Aorta (tissue), 5 donors: ENCODE measurements around the gene NOXRED1. TPM values are rescaled to one million over a fixed set of nuclear protein-coding genes. Genes with fewer than 3 reads are reported as not detected.
A peak's percentile ranks its signal among the peaks of the same experiment; 100 is the strongest.

Experiments
- ATAC-seq: fragments of 200-7000 bp; cut with Tn5 transposase; one replicate; pipeline ENCODE4 v1.9.1; 2022; ENCODE audit warnings: moderate library complexity; ENCODE audit not compliant: low FRiP score
- DNase-seq, 2 donors: peaks; one replicate each; pipeline ENCODE4 v3.0.0-alpha.2; 2020
- H3K27ac ChIP-seq, 2 donors: one replicate each; pipeline ENCODE4 v1.5.1; 2013; ENCODE audit warnings: low read length in 2 of 2, mild to moderate bottlenecking in 2 of 2, moderate library complexity in 2 of 2, control low read depth in 1 of 2, inconsistent platforms in 1 of 2, low read depth in 1 of 2
- H3K27me3 ChIP-seq, 2 donors: one replicate each; pipeline ENCODE4 v1.6.1; 2013; ENCODE audit warnings: control low read depth in 1 of 2, low read length in 1 of 2, mild to moderate bottlenecking in 1 of 2, moderate library complexity in 1 of 2; ENCODE audit not compliant: insufficient read depth in 2 of 2, control insufficient read depth in 1 of 2
- H3K36me3 ChIP-seq, 2 donors: one replicate each; pipeline ENCODE4 v1.6.1; 2013; ENCODE audit warnings: control low read depth in 1 of 2, low read length in 1 of 2, mild to moderate bottlenecking in 1 of 2; ENCODE audit not compliant: insufficient read depth in 2 of 2, control insufficient read depth in 1 of 2
- H3K4me1 ChIP-seq, 2 donors: one replicate each; pipeline ENCODE4 v1.6.1; 2013; ENCODE audit warnings: low read length in 2 of 2, control low read depth in 1 of 2, mild to moderate bottlenecking in 1 of 2, moderate library complexity in 1 of 2; ENCODE audit not compliant: insufficient read depth in 2 of 2, control insufficient read depth in 1 of 2
- H3K4me3 ChIP-seq, 2 donors: one replicate each; pipeline ENCODE4 v1.5.1; 2013; ENCODE audit warnings: low read length in 2 of 2, control low read depth in 1 of 2, mild to moderate bottlenecking in 1 of 2
- H3K9me3 ChIP-seq: one replicate; pipeline ENCODE4 v1.6.1; 2013; ENCODE audit warnings: mild to moderate bottlenecking, low read length; ENCODE audit not compliant: control insufficient read depth
- WGBS, 2 donors: extraction: QIAGEN DNeasy Blood & Tissue Kit; methylation state at CpG; one replicate each; pipeline ENCODE4 v1.1.7; 2013; 5-methylcytosine and 5-hydroxymethylcytosine counted together
- intact Hi-C, 2 donors: fragments of 100-400 bp; cut with DNase I; formaldehyde crosslinking; loops; one replicate each; pipeline versions ENCODE4 v1.14.2 to v1.15.0; 2022
- long read RNA-seq, 2 donors: library from polyadenylated mRNA; unstranded; transcript quantifications; one replicate each; pipeline ENCODE4 v2.0.0, GENCODE V29; 2020 to 2021
- polyA plus RNA-seq, 2 donors: library from polyadenylated mRNA; stranded (reverse); fragments of 200-250 nt; gene quantifications; one replicate each; pipeline ENCODE4 v1.2.3, GENCODE V29; 2013
- total RNA-seq, 2 donors: library from RNA; stranded (reverse); fragmentation: NEBNext Ultra II Directional; extraction: Animal tissue kit (Norgen Biotek cat#: 25700); gene quantifications; one replicate each; pipeline ENCODE4 v1.2.1, GENCODE V29; 2021
- donor health status: healthy with polysubstance abuse.
- donor health status: Bipolar disorder and iron deficiency.
- donor health status: DM: no; HTN: no; CAD: no.
- donor health status: DM: no; HTN: no; CAD: no.
- donor health status: DM: yes; HTN: yes; CAD: no.

Gene NOXRED1
- total RNA-seq (1 to 10 TPM in 1 of 2 donors, under 1 TPM in 1; 0.32 to 1.0 TPM), polyA plus RNA-seq (under 1 TPM in 1 of 2 donors, not detected in 1; 0.13 TPM)
- long read RNA-seq, donor 1 = 0 reads
- long read RNA-seq, donor 2, partial matches to known transcripts = 0 of 2 reads
- long read RNA-seq, donor 2, other reads (novel, unspliced or antisense) = 2 of 2 reads

GRCh38 chr14:77423423-77423822 lies at the start of gene NOXRED1:
Gene NOXRED1 (minus strand): TSS chr14:77423523. CDS start chr14:77422889, 634 bp downstream.
- 98 to 100% methylated on average over 1 of the region's 1 CpG for WGBS, 2 donors
- ATAC-seq = no peak
- Histone ChIP-seq H3K27ac (no peak within 1 kb of the TSS), H3K4me3 (no peak within 1 kb of the TSS), H3K9me3 (peaks cover 4% of the 10 kb centered on the region), H3K27me3 (no peaks in the 10 kb centered on the region), H3K36me3 (peaks cover 17 to 20% of the 10 kb centered on the region in 2 donors), H3K4me1 (no peaks in the 10 kb centered on the region)
- intact Hi-C loops = no loop called here
- DNase-seq = no peak

- DNase-seq = no peak
- ATAC-seq = no peak
- H3K9me3 ChIP-seq = no peaks in the 10 kb centered on the region
- WGBS, 2 donors = 65 to 82% methylated on average over 5 of the region's 5 CpGs
- H3K27me3 ChIP-seq = no peaks in the 10 kb centered on the region
- intact Hi-C loops = no loop called here
- H3K4me1 ChIP-seq = no peaks in the 10 kb centered on the region
- no peak overlapping the region for H3K4me3 ChIP-seq
- H3K27ac ChIP-seq = no peak overlapping the region
- H3K36me3 ChIP-seq = peaks cover 7 to 12% of the 10 kb centered on the region in 2 donors
These were observed 47.0 kb upstream of the NOXRED1 start for GRCh38 chr14:77470224-77470870.

GRCh38 chr14:77469539-77469938 lies 46.2 kb upstream of the NOXRED1 start:
- no peak for ATAC-seq
- H3K36me3 ChIP-seq = peaks cover 9 to 12% of the 10 kb centered on the region in 2 donors
- no peak overlapping the region for H3K27ac ChIP-seq
- no peaks in the 10 kb centered on the region for H3K9me3 ChIP-seq
- WGBS, 2 donors = 91 to 97% methylated on average over 1 of the region's 1 CpG
- H3K4me3 ChIP-seq = no peak overlapping the region
- no peaks in the 10 kb centered on the region for H3K27me3 ChIP-seq
- no peak for DNase-seq
- no peaks in the 10 kb centered on the region for H3K4me1 ChIP-seq
- intact Hi-C loops = no loop called here

GRCh38 chr14:77469067-77469505 lies 45.8 kb upstream of the NOXRED1 start:
- intact Hi-C loops = no loop called here
- H3K27me3 ChIP-seq = no peaks in the 10 kb centered on the region
- H3K27ac ChIP-seq = no peak overlapping the region
- WGBS, 2 donors = 85 to 90% methylated on average over 14 of the region's 14 CpGs
- no peak overlapping the region for H3K4me3 ChIP-seq
- no peak for DNase-seq
- H3K36me3 ChIP-seq = peaks cover 9 to 12% of the 10 kb centered on the region in 2 donors
- H3K4me1 ChIP-seq = no peaks in the 10 kb centered on the region
- H3K9me3 ChIP-seq = no peaks in the 10 kb centered on the region
- ATAC-seq = no peak

- intact Hi-C loops = no loop called here
- Histone ChIP-seq H3K36me3 (peaks cover 11 to 15% of the 10 kb centered on the region in 2 donors), H3K27ac (no peak overlapping the region), H3K4me3 (no peak overlapping the region), H3K4me1 (no peaks in the 10 kb centered on the region), H3K27me3 (no peaks in the 10 kb centered on the region), H3K9me3 (no peaks in the 10 kb centered on the region)
- ATAC-seq = no peak
- DNase-seq = no peak
- 83 to 86% methylated on average over 5 of the region's 5 CpGs for WGBS, 2 donors
These were observed 44.5 kb upstream of the NOXRED1 start for GRCh38 chr14:77467801-77468200.

- WGBS, 2 donors = 30 to 34% methylated on average over 13 of the region's 13 CpGs
- intact Hi-C loops = loop anchor here (2.0 to 10.0 kb wide), 6 partner anchors 88 to 248 kb away; partner anchors contain the start of genes GSTZ1 (in 2 of the 2), POMT2 (in 2 of the 2), SPTLC2 (in 2 of the 2) and ALKBH1 (in 1 of the 2)
- H3K4me1 ChIP-seq = no peaks in the 10 kb centered on the region
- peaks cover 6 to 7% of the 10 kb centered on the region in 2 donors for H3K36me3 ChIP-seq
- H3K9me3 ChIP-seq = no peaks in the 10 kb centered on the region
- DNase-seq (peak in 1 of 2 donors; percentile 60), ATAC-seq (no peak)
- H3K27me3 ChIP-seq = no peaks in the 10 kb centered on the region
- H3K4me3 ChIP-seq = peak overlapping the region; percentile 70 to 89
- no peak overlapping the region for H3K27ac ChIP-seq
These were observed 35.9 kb upstream of the NOXRED1 start for GRCh38 chr14:77459072-77459723.

GRCh38 chr14:77458249-77458950 lies 35.1 kb upstream of the NOXRED1 start:
- intact Hi-C loops = loop anchor here (1.0 to 10.0 kb wide), 7 partner anchors 89 to 249 kb away; partner anchors contain the start of genes GSTZ1 (in 2 of the 2), POMT2 (in 2 of the 2), SPTLC2 (in 2 of the 2) and ALKBH1 (in 1 of the 2)
- no peak for DNase-seq
- peak overlapping the region; percentile 70 to 89 for H3K4me3 ChIP-seq
- H3K36me3 ChIP-seq = peaks cover 5 to 6% of the 10 kb centered on the region in 2 donors
- H3K27me3 ChIP-seq = no peaks in the 10 kb centered on the region
- H3K4me1 ChIP-seq = no peaks in the 10 kb centered on the region
- 0 to 1% methylated on average over 29 of the region's 29 CpGs for WGBS, 2 donors
- H3K9me3 ChIP-seq = no peaks in the 10 kb centered on the region
- peak; percentile 0 for ATAC-seq
- peak overlapping the region in 1 of 2 donors; percentile 9 for H3K27ac ChIP-seq

GRCh38 chr14:77457522-77458248 lies 34.4 kb upstream of the NOXRED1 start, which contains the start of the genes AHSA1 and VIPAS39:
Gene AHSA1 (plus strand): TSS chr14:77458093. CDS start chr14:77458190, 97 bp downstream.
Gene VIPAS39 (minus strand): TSS chr14:77457601. CDS start chr14:77454102, 3,499 bp downstream.
- 0 to 1% methylated on average over 50 of the region's 50 CpGs for WGBS, 2 donors
- ATAC-seq (peak; percentile 99), DNase-seq (peak; percentile 95 to 98)
- H3K9me3 ChIP-seq = no peaks in the 10 kb centered on the region
- H3K4me3 ChIP-seq = peak within 1 kb of the TSS; percentile 79 to 89
- no peaks in the 10 kb centered on the region for H3K27me3 ChIP-seq
- H3K4me1 ChIP-seq = no peaks in the 10 kb centered on the region
- intact Hi-C loops = loop anchor here (1.0 to 10.0 kb wide), 7 partner anchors 90 to 250 kb away; partner anchors contain the start of genes GSTZ1 (in 2 of the 2), POMT2 (in 2 of the 2), SPTLC2 (in 2 of the 2) and ALKBH1 (in 1 of the 2)
- H3K27ac ChIP-seq = peak within 1 kb of the TSS in 1 of 2 donors; percentile 66
- peaks cover 4 to 11% of the 10 kb centered on the region in 2 donors for H3K36me3 ChIP-seq
